Upper lobe of left lung (tissue), 4 donors: Measurements from ENCODE around the gene GABBR2.
"Not testable (repeated sequence)": the region's sequence is repeated elsewhere in the genome, so short reads cannot be mapped to it uniquely, and the experiment has no call there.

ENCODE experiments used
- CTCF ChIP-seq, 6 experiments: fragments of 450-650 bp in 4 of 6; fragments of 200-600 bp in 2 of 6; sonication (generic) in 2 of 6; IDR thresholded peaks; one replicate each; pipeline ENCODE4 v1.5.1; 2016 to 2019; ENCODE audit warnings: antibody characterized with exemption in 6 of 6
- EP300 ChIP-seq, 4 donors: sonication (generic); formaldehyde crosslinking; IDR thresholded peaks; one replicate each; pipeline ENCODE4 v1.5.1; 2017; ENCODE audit warnings: antibody characterized with exemption in 4 of 4, control low read depth in 2 of 4
- POLR2A ChIP-seq, 4 donors: fragments of 450-650 bp; IDR thresholded peaks; one replicate each; pipeline ENCODE4 v1.5.1; 2016 to 2017; ENCODE audit warnings: antibody characterized with exemption in 4 of 4, mild to moderate bottlenecking in 2 of 4
- POLR2AphosphoS5 ChIP-seq, 2 donors: sonication (generic); formaldehyde crosslinking; IDR thresholded peaks; one replicate each; pipeline ENCODE4 v1.5.1; 2017; ENCODE audit warnings: antibody characterized with exemption in 2 of 2

GRCh38 chr9:98508217-98508919 lies 200.4 kb downstream of the GABBR2 start:
- not testable (repeated sequence) for TF ChIP-seq CTCF, POLR2A, POLR2AphosphoS5, EP300 (IDR thresholded peaks at IDR 0.05)
